Upper lobe of right lung (tissue), 1 donor: ENCODE results near the gene TMPO. TPM values are rescaled to one million over a fixed set of nuclear protein-coding genes. Genes with fewer than 3 reads are reported as not detected.

Source experiments
- ATAC-seq: fragments of 200-7000 bp; cut with Tn5 transposase; one replicate; pipeline ENCODE4 v1.9.1; 2020; ENCODE audit warnings: mild to moderate bottlenecking, moderate library complexity
- DNase-seq: peaks from one replicate; pipeline ENCODE4 v3.0.0-alpha.2; 2020
- H3K27ac ChIP-seq: fragments of 200-600 bp; one replicate; pipeline ENCODE4 v1.8.0; 2022
- H3K27me3 ChIP-seq: fragments of 200-600 bp; one replicate; pipeline ENCODE4 v1.8.0; 2022; ENCODE audit warnings: mild to moderate bottlenecking
- H3K36me3 ChIP-seq: fragments of 200-600 bp; one replicate; pipeline ENCODE4 v1.8.0; 2022
- H3K4me1 ChIP-seq: fragments of 200-600 bp; one replicate; pipeline ENCODE4 v1.8.0; 2022
- H3K4me3 ChIP-seq: fragments of 200-600 bp; one replicate; pipeline ENCODE4 v1.8.0; 2022; ENCODE audit warnings: mild to moderate bottlenecking
- H3K9me3 ChIP-seq: fragments of 200-600 bp; one replicate; pipeline ENCODE4 v1.8.0; 2022
- intact Hi-C: fragments of 100-400 bp; cut with DNase I; formaldehyde crosslinking; loops from one replicate; pipeline ENCODE4 v1.11.0; 2022
- total RNA-seq: library from RNA; stranded (reverse); fragmentation: NEBNext Ultra II Directional; extraction: Animal tissue kit (Norgen Biotek cat#: 25700); gene quantifications from one replicate; pipeline ENCODE4 v1.2.1, GENCODE V29; 2021
- TF ChIP-seq, protein P1 (sequence below): fragments of 200-600 bp; IDR thresholded peaks from one replicate; pipeline ENCODE4 v1.8.0; 2022; ENCODE audit warnings: antibody characterized with exemption
- donor health status: DM: no; HTN: yes; CAD: no; lungs with severe emphysema.

The TMPO gene
- total RNA-seq, 1 donor from 2014 or later, result 63.1 TPM

DNA sequence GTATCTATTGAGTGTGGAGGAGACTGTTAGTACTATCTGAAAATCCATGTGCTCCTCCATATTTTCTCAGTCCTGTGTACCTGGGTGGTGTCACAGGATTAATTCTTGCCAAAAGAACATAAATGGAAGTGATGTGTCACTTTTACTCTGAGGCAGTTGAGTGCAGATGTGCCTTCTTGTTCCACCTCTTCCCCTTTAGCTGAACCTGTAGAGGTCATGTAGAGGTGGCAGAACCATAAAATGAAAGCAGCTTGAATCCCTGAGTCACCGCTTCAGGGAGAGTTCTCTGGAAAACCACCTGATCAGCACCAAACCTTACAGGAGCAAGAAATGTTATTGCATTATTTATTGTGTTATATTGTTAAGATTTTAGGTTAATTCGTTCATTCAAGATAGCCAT lies 63.4 kb downstream of the TMPO start:
- Histone ChIP-seq H3K4me3 (no peak overlapping the region), H3K27me3 (no peaks in the 10 kb centered on the region), H3K36me3 (no peaks in the 10 kb centered on the region), H3K9me3 (no peaks in the 10 kb centered on the region), H3K27ac (no peak overlapping the region), H3K4me1 (no peaks in the 10 kb centered on the region)
- DNase-seq (no peak), ATAC-seq (no peak)
- intact Hi-C loops, result no loop called here
- TF ChIP-seq, protein P1, sequence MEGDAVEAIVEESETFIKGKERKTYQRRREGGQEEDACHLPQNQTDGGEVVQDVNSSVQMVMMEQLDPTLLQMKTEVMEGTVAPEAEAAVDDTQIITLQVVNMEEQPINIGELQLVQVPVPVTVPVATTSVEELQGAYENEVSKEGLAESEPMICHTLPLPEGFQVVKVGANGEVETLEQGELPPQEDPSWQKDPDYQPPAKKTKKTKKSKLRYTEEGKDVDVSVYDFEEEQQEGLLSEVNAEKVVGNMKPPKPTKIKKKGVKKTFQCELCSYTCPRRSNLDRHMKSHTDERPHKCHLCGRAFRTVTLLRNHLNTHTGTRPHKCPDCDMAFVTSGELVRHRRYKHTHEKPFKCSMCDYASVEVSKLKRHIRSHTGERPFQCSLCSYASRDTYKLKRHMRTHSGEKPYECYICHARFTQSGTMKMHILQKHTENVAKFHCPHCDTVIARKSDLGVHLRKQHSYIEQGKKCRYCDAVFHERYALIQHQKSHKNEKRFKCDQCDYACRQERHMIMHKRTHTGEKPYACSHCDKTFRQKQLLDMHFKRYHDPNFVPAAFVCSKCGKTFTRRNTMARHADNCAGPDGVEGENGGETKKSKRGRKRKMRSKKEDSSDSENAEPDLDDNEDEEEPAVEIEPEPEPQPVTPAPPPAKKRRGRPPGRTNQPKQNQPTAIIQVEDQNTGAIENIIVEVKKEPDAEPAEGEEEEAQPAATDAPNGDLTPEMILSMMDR, result no peak

- DNase-seq (no peak), ATAC-seq (no peak)
- no peaks in the 10 kb centered on the region for H3K4me1 ChIP-seq
- intact Hi-C loops, result no loop called here
- no peak overlapping the region for H3K27ac ChIP-seq
- TF ChIP-seq, protein P1, result no peak
- H3K27me3 ChIP-seq, result no peaks in the 10 kb centered on the region
- H3K9me3 ChIP-seq, result no peaks in the 10 kb centered on the region
- no peak overlapping the region for H3K4me3 ChIP-seq
- no peaks in the 10 kb centered on the region for H3K36me3 ChIP-seq
Measured at GRCh38 chr12:98579347-98579746, 64.0 kb downstream of the TMPO start.

DNA sequence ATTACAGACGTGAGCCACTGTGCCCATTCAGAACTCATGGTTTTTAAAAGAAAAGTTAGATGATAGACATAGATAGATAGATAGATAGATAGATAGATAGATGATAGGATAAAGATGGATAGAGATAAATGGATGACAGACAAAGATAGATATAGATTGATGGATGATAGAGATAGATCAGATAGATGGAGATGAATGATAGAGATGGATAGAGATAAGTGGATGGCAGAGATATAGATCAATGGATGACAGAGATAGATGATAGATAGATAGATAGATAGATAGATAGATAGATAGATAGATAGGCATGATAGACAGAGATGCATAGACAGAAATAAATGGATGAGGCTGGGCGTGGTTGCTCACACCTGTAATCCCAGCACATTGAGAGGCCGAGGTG lies 64.4 kb downstream of the TMPO start:
- Histone ChIP-seq H3K36me3 (no peaks in the 10 kb centered on the region), H3K4me3 (no peak overlapping the region), H3K27me3 (no peaks in the 10 kb centered on the region), H3K27ac (no peak overlapping the region), H3K4me1 (no peaks in the 10 kb centered on the region), H3K9me3 (no peaks in the 10 kb centered on the region)
- DNase-seq (no peak), ATAC-seq (no peak)
- TF ChIP-seq, protein P1, result no peak
- intact Hi-C loops, result no loop called here

- Histone ChIP-seq H3K4me3 (no peak overlapping the region), H3K27ac (no peak overlapping the region), H3K27me3 (no peaks in the 10 kb centered on the region), H3K9me3 (no peaks in the 10 kb centered on the region), H3K36me3 (no peaks in the 10 kb centered on the region), H3K4me1 (no peaks in the 10 kb centered on the region)
- DNase-seq (no peak), ATAC-seq (no peak)
- intact Hi-C loops, result no loop called here
- TF ChIP-seq, protein P1, result no peak
Measured at GRCh38 chr12:98580695-98581094, 65.3 kb downstream of the TMPO start.

DNA sequence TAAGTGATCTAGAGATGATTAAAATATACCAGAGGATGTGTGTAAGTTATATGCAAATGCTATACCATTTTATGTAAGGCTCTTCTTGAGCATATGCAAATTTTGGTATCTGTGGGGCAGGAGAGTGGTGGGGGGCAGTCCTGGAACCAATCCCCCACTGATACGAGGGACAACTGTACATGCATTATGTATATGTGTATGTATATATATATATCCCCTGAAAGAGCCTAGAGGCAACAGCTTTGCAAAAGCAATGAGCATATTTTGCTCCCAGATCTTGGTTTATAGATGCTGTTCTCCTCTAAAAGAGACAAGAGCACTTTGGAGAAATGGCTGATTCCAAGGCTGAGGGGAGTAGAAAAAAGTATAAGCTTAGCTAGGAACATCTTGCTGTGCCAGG lies 65.7 kb downstream of the TMPO start:
- no peaks in the 10 kb centered on the region for H3K4me1 ChIP-seq
- no peaks in the 10 kb centered on the region for H3K36me3 ChIP-seq
- no peaks in the 10 kb centered on the region for H3K9me3 ChIP-seq
- ATAC-seq, result no peak
- TF ChIP-seq, protein P1, result no peak
- H3K27me3 ChIP-seq, result no peaks in the 10 kb centered on the region
- no peak overlapping the region for H3K27ac ChIP-seq
- DNase-seq, result no peak
- intact Hi-C loops, result no loop called here
- H3K4me3 ChIP-seq, result no peak overlapping the region

- no peak for DNase-seq
- Histone ChIP-seq H3K4me1 (no peaks in the 10 kb centered on the region), H3K4me3 (no peak overlapping the region), H3K9me3 (no peaks in the 10 kb centered on the region), H3K36me3 (no peaks in the 10 kb centered on the region), H3K27me3 (no peaks in the 10 kb centered on the region), H3K27ac (no peak overlapping the region)
- intact Hi-C loops, result no loop called here
- no peak for ATAC-seq
- TF ChIP-seq, protein P1, result no peak
Measured at GRCh38 chr12:98582093-98582492, 66.7 kb downstream of the TMPO start.
